A673 (cell line): ENCODE measurements around the gene VTA1. TPM values are rescaled to one million over a fixed set of nuclear protein-coding genes. Genes with fewer than 3 reads are reported as not detected.

ENCODE experiments used
- BruUV-seq: library from RNA; stranded (reverse); fragments of 400-500 nt; replicated peaks from 2 replicates; lab custom pipeline; 2021; lab: Mats Ljungman, UMichigan
- CTCF ChIA-PET: fragments of 300-600 bp; sonication (Branson Sonifier 250); formaldehyde crosslinking; loops from one replicate; lab custom pipeline; 2022; ENCODE audit warnings: antibody characterized with exemption; lab: Charles Lee
- POLR2A ChIA-PET: fragments of 300-600 bp; sonication (Branson Sonifier 250); formaldehyde crosslinking; loops from one replicate; lab custom pipeline; 2022; ENCODE audit warnings: antibody characterized with exemption; ENCODE audit not compliant: low non-redundant PET; lab: Charles Lee
- DNase-seq: peaks from one replicate; pipeline ENCODE4 v3.0.0-alpha.2; 2015; ENCODE audit warnings: low spot score
- H3K27ac ChIP-seq: fragments of 200-600 bp; sonication (generic); 2 replicates; pipeline ENCODE4 v1.5.1; 2016; ENCODE audit warnings: mixed run types, low read depth, mild to moderate bottlenecking, mixed read lengths, antibody characterized with exemption, low read length; ENCODE audit not compliant: poor library complexity, severe bottlenecking
- H3K27me3 ChIP-seq: fragments of 200-600 bp; sonication (generic); replicated peaks from 2 replicates; pipeline ENCODE4 v1.6.1; 2017; ENCODE audit warnings: mixed run types, low read depth, mild to moderate bottlenecking, mixed read lengths, antibody characterized with exemption, low read length; ENCODE audit not compliant: insufficient read depth, poor library complexity
- H3K36me3 ChIP-seq: fragments of 200-600 bp; sonication (generic); 2 replicates; pipeline ENCODE4 v1.6.1; 2016; ENCODE audit warnings: mixed run types, mild to moderate bottlenecking, mixed read lengths, antibody characterized with exemption, low read length; ENCODE audit not compliant: insufficient read depth, poor library complexity, severe bottlenecking
- H3K4me1 ChIP-seq: fragments of 200-600 bp; sonication (generic); 2 replicates; pipeline ENCODE4 v1.6.1; 2017; ENCODE audit warnings: mixed run types, mild to moderate bottlenecking, mixed read lengths, antibody characterized with exemption, low read length; ENCODE audit not compliant: insufficient read depth, poor library complexity, severe bottlenecking
- H3K4me3 ChIP-seq: fragments of 200-600 bp; sonication (generic); 2 replicates; pipeline ENCODE4 v1.5.1; 2016; ENCODE audit warnings: low read depth, mixed run types, mild to moderate bottlenecking, mixed read lengths, low read length; ENCODE audit not compliant: poor library complexity, severe bottlenecking
- H3K9me3 ChIP-seq: fragments of 200-600 bp; sonication (generic); 2 replicates; pipeline ENCODE4 v1.6.1; 2016; ENCODE audit warnings: mixed run types, low read depth, mild to moderate bottlenecking, mixed read lengths, antibody characterized with exemption, low read length; ENCODE audit not compliant: poor library complexity, severe bottlenecking
- EZH2 ChIP-seq: fragments of 200-600 bp; sonication (generic); IDR thresholded peaks from 2 replicates; pipeline ENCODE4 v1.6.1; 2017; ENCODE audit warnings: borderline replicate concordance, low read depth, mild to moderate bottlenecking, mixed read lengths, antibody characterized with exemption, low read length; ENCODE audit not compliant: poor library complexity, severe bottlenecking
- intact Hi-C: fragments of 100-400 bp; cut with micrococcal nuclease; formaldehyde crosslinking; loops from one replicate; pipeline ENCODE4 v1.10.0; 2022; ENCODE audit not compliant: unreplicated experiment
- total RNA-seq: library from RNA; stranded (reverse); gene quantifications from 2 replicates; pipeline ENCODE4 v1.2.3, GENCODE V29; 2021
- TF ChIP-seq, protein P1 (sequence below): fragments of 300-800, 200-600 bp; sonication (generic); conservative IDR thresholded peaks from 2 replicates; pipeline ENCODE4 v1.5.1; 2017; ENCODE audit warnings: low read depth, mild to moderate bottlenecking, antibody characterized with exemption, low read length, moderate library complexity, mixed read lengths

Gene VTA1
- total RNA-seq, 1 experiment from 2014 or later = 75.4 TPM

DNA sequence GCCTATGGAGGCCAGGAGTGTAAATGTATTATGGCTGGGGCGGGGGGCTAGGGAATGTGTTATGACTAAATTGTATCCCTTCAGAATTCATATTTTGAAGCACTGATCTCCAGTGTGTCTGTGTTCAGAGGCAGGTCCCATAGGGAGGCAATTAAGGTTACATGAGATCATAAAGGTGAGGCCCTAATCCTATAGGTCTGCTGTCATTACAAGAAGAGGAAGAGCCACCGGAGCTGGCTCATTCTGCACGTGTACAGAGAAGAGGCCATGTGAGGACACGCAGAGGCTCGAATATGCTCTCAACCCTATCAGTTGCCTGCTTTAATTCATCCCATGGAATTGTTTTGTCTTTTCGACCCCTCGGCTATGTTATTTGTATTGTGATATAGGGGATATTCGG, 76.9 kb downstream of the VTA1 start:
- BruUV-seq = no TSS peak
- no peak for DNase-seq
- Histone ChIP-seq H3K36me3 (peaks cover 6% of the 10 kb centered on the region), H3K4me1 (no peaks in the 10 kb centered on the region), H3K27me3 (no peaks in the 10 kb centered on the region), H3K9me3 (no peaks in the 10 kb centered on the region), H3K27ac (no peak overlapping the region), H3K4me3 (no peak overlapping the region)
- ChIA-PET POLR2A (no interaction called here), CTCF (no interaction called here)
- intact Hi-C loops = no loop called here
- no peak for TF ChIP-seq EZH2
- TF ChIP-seq, protein P1, sequence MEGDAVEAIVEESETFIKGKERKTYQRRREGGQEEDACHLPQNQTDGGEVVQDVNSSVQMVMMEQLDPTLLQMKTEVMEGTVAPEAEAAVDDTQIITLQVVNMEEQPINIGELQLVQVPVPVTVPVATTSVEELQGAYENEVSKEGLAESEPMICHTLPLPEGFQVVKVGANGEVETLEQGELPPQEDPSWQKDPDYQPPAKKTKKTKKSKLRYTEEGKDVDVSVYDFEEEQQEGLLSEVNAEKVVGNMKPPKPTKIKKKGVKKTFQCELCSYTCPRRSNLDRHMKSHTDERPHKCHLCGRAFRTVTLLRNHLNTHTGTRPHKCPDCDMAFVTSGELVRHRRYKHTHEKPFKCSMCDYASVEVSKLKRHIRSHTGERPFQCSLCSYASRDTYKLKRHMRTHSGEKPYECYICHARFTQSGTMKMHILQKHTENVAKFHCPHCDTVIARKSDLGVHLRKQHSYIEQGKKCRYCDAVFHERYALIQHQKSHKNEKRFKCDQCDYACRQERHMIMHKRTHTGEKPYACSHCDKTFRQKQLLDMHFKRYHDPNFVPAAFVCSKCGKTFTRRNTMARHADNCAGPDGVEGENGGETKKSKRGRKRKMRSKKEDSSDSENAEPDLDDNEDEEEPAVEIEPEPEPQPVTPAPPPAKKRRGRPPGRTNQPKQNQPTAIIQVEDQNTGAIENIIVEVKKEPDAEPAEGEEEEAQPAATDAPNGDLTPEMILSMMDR = no peak

DNA sequence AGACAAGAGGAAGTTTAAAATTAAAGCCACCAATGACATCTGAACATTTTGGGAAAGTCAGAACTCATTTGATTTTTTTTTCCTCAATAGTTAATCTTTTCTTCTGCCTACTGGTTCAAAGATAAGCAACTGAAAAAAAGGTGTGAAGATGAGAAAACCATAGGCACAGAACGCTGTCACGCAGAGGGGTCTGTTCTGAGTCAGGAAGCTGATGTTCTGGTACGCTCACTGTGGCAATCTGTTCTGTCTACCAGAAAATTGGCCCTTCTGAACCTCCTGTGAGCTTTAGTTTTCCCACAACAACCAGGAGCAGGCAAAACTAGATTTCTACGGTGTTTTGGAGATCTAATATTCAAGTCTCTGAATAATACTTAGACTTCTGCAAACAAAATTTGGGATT, 78.1 kb downstream of the VTA1 start:
- BruUV-seq = no TSS peak
- intact Hi-C loops = no loop called here
- TF ChIP-seq, protein P1 = no peak
- TF ChIP-seq EZH2 = no peak
- CTCF ChIA-PET = no interaction called here
- Histone ChIP-seq H3K4me1 (no peaks in the 10 kb centered on the region), H3K27ac (no peak overlapping the region), H3K9me3 (no peaks in the 10 kb centered on the region), H3K36me3 (no peaks in the 10 kb centered on the region), H3K4me3 (no peak overlapping the region), H3K27me3 (no peaks in the 10 kb centered on the region)
- POLR2A ChIA-PET = no interaction called here
- no peak for DNase-seq

DNA sequence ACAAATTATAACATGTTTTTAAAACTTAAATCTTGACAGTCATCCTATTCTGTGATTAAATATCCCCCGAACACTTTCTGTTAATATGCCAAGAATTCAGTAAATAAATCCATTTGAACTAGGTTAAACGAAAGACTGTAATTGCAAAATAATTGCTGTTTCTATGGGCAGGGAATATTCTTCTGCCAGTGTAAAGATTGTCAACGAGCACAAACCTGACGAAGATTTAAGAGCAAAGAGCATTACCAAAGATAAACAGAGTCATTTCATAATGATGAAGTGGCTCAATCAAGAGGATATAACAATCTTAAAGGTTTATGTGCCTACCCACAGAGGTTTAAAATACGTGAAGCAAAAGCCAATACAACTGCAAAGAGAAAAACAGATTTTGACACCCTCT, 78.5 kb downstream of the VTA1 start:
- Histone ChIP-seq H3K27me3 (no peaks in the 10 kb centered on the region), H3K36me3 (no peaks in the 10 kb centered on the region), H3K27ac (no peak overlapping the region), H3K4me3 (no peak overlapping the region), H3K4me1 (no peaks in the 10 kb centered on the region), H3K9me3 (no peaks in the 10 kb centered on the region)
- no peak for DNase-seq
- intact Hi-C loops = no loop called here
- ChIA-PET CTCF (no interaction called here), POLR2A (no interaction called here)
- BruUV-seq = no TSS peak
- no peak for TF ChIP-seq EZH2
- TF ChIP-seq, protein P1 = no peak
